ENCODE data around the gene IL7R.

- TF ChIP-seq TCF12 (IDR thresholded peaks at IDR 0.05; ENCODE audit: low read depth) (no peak), EP300 (IDR thresholded peaks at IDR 0.05; ENCODE audit: borderline replicate concordance) (no peak), TEAD4 (IDR thresholded peaks at IDR 0.05) (no peak), YY1 (IDR thresholded peaks at IDR 0.05; ENCODE audit: low read depth) (no peak), NFIC (IDR thresholded peaks at IDR 0.05) (no peak), CEBPB (IDR thresholded peaks at IDR 0.05) (no peak), TAF1 (IDR thresholded peaks at IDR 0.05; ENCODE audit: low read depth) (no peak), EGR1 (IDR thresholded peaks at IDR 0.05) (no peak), RAD21 (IDR thresholded peaks at IDR 0.05; ENCODE audit: low read depth) (no peak), CREB1 (IDR thresholded peaks at IDR 0.05; ENCODE audit: low read depth) (no peak), FOXM1 (IDR thresholded peaks at IDR 0.05; ENCODE audit: borderline replicate concordance, low read depth) (no peak)
- TF ChIP-seq, protein P1, sequence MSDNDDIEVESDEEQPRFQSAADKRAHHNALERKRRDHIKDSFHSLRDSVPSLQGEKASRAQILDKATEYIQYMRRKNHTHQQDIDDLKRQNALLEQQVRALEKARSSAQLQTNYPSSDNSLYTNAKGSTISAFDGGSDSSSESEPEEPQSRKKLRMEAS (IDR thresholded peaks at IDR 0.05): no peak
- TF ChIP-seq, protein P2, sequence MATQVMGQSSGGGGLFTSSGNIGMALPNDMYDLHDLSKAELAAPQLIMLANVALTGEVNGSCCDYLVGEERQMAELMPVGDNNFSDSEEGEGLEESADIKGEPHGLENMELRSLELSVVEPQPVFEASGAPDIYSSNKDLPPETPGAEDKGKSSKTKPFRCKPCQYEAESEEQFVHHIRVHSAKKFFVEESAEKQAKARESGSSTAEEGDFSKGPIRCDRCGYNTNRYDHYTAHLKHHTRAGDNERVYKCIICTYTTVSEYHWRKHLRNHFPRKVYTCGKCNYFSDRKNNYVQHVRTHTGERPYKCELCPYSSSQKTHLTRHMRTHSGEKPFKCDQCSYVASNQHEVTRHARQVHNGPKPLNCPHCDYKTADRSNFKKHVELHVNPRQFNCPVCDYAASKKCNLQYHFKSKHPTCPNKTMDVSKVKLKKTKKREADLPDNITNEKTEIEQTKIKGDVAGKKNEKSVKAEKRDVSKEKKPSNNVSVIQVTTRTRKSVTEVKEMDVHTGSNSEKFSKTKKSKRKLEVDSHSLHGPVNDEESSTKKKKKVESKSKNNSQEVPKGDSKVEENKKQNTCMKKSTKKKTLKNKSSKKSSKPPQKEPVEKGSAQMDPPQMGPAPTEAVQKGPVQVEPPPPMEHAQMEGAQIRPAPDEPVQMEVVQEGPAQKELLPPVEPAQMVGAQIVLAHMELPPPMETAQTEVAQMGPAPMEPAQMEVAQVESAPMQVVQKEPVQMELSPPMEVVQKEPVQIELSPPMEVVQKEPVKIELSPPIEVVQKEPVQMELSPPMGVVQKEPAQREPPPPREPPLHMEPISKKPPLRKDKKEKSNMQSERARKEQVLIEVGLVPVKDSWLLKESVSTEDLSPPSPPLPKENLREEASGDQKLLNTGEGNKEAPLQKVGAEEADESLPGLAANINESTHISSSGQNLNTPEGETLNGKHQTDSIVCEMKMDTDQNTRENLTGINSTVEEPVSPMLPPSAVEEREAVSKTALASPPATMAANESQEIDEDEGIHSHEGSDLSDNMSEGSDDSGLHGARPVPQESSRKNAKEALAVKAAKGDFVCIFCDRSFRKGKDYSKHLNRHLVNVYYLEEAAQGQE (IDR thresholded peaks at IDR 0.05; ENCODE audit: low read depth): no peak
Observed at GRCh38 chr5:35826056-35826455, 30.6 kb upstream of the IL7R start.

All from Ishikawa (cell line).